SK-N-SH treated with all-trans-retinoic acid at 6 μM for 48 hours (cell line): ENCODE data around the gene PAX5.

ENCODE experiments used
- RARB ChIP-seq: fragments of 250-450 bp; sonication (Bioruptor Pico); IDR thresholded peaks from 2 replicates; pipeline ENCODE4 v1.8.0; 2021; ENCODE audit warnings: mild to moderate bottlenecking, moderate library complexity
- ZFP30 ChIP-seq: fragments of 450-650 bp; formaldehyde crosslinking; IDR thresholded peaks from 2 replicates; pipeline ENCODE4 v1.5.0; 2022; ENCODE audit warnings: mild to moderate bottlenecking, moderate library complexity
- TF ChIP-seq, protein P1 (sequence below): fragments of 250-450 bp; sonication (Bioruptor Pico); IDR thresholded peaks from 2 replicates; pipeline ENCODE4 v1.5.1; 2020; ENCODE audit warnings: low read depth, mild to moderate bottlenecking, moderate library complexity

DNA sequence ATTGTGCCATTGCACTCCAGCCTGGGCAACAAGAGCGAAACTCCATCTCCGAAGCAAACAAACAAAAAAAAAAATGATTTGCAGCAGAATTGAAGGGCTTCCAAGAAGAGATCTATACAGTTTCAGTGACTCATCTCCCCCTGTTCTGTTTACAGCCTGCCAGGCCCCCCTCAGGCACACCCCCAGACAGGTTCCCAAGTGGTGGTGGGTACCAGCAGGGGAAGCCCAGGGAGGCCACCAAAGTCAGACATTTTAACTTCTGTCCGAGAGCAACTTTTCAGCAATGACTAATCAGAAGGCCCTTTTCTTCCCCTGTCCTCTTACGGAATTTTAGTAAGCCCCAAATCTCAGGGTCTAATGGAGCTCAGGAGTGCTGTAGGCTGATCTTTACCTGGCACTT, 98.7 kb downstream of the PAX5 start:
- TF ChIP-seq ZFP30 (CRISPR knock-in tag), result no peak
- no peak for TF ChIP-seq RARB (CRISPR knock-in tag)
- TF ChIP-seq, protein P1, sequence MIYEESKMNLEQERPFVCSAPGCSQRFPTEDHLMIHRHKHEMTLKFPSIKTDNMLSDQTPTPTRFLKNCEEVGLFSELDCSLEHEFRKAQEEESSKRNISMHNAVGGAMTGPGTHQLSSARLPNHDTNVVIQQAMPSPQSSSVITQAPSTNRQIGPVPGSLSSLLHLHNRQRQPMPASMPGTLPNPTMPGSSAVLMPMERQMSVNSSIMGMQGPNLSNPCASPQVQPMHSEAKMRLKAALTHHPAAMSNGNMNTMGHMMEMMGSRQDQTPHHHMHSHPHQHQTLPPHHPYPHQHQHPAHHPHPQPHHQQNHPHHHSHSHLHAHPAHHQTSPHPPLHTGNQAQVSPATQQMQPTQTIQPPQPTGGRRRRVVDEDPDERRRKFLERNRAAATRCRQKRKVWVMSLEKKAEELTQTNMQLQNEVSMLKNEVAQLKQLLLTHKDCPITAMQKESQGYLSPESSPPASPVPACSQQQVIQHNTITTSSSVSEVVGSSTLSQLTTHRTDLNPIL (CRISPR knock-in tag), result no peak
